ENCODE results near the gene NPSR1. TPM values are rescaled to one million over a fixed set of nuclear protein-coding genes. Genes with fewer than 3 reads are reported as not detected.
"Not testable (repeated sequence)": the region's sequence is repeated elsewhere in the genome, so short reads cannot be mapped to it uniquely, and the experiment has no call there.

The NPSR1 gene
- total RNA-seq, 1 donor from 2014 or later = not detected

DNA sequence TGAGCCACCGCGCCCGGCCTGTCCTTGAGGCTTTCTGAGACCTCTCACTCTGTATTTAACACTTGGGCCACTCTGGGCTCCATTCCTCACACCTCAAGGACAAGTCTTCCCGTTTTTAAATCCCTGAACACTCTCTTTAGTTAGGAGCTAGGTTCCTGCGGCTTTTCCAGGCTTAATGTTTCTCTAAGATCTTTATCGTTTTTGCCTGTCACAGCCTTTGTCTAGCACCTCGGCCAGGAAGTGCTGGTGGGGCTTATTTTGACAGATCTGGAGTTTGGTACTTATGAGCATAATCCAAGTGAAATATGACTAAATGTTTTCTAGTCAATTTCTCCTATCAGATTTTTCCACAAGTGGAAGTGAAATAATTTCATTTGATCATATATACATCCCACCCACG is 192.7 kb downstream of the NPSR1 start:
- H3K36me3 Mint-ChIP-seq = no peaks in the 10 kb centered on the region
- no peak for DNase-seq (ENCODE audit: extremely low spot score, unreplicated experiment)
- H3K4me1 Mint-ChIP-seq (ENCODE audit: unreplicated experiment) = peaks cover 4% of the 10 kb centered on the region
- H3K27me3 Mint-ChIP-seq = no peaks in the 10 kb centered on the region
- no peak overlapping the region for H3K27ac Mint-ChIP-seq
- TF ChIP-seq CTCF (conservative IDR thresholded peaks at IDR 0.05) = no peak
- H3K4me3 Mint-ChIP-seq = no peak overlapping the region
- H3K9me3 Mint-ChIP-seq = no peaks in the 10 kb centered on the region

DNA sequence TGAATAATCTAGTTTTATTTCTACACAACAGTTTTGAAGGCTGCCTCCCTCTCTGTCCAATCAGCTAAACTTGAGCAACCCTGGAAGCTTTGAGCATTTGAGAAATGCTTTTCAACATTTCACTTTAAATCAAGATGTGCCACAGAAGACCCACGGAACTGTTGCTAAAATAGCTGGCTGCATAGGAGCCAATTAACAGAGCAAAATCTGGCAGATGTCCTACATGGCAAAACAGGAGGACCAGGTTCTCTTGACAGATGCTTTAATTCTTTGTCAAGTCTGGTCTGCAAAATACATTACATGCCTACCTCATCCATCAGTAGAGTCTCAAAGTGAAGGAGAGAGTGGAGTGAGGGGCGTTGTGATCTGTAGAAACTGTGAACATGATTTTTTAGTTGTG is 193.4 kb downstream of the NPSR1 start:
- H3K4me3 Mint-ChIP-seq = no peak overlapping the region
- H3K27ac Mint-ChIP-seq = no peak overlapping the region
- no peaks in the 10 kb centered on the region for H3K27me3 Mint-ChIP-seq
- no peaks in the 10 kb centered on the region for H3K4me1 Mint-ChIP-seq (ENCODE audit: unreplicated experiment)
- no peak for TF ChIP-seq CTCF (conservative IDR thresholded peaks at IDR 0.05)
- no peaks in the 10 kb centered on the region for H3K36me3 Mint-ChIP-seq
- DNase-seq (ENCODE audit: extremely low spot score, unreplicated experiment) = no peak
- no peaks in the 10 kb centered on the region for H3K9me3 Mint-ChIP-seq

DNA sequence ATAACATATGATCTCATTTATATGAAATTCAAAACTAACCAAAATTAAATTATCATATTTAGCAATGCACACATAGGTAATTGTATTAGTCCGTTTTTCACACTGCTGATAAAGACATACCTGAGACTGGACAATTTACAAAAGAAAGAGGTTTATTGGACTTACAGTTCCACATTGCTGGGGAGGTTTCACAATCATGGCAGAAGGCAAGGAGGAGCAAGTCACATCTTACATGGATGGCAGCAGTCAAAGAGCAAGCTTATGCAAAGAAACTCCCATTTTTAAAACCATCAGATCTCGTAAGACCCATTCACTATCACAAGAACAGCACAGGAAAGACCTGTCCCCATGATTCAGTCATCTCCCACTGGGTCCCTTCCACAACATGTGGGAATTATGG is 200.4 kb downstream of the NPSR1 start:
- not testable (repeated sequence) for H3K4me1 Mint-ChIP-seq (ENCODE audit: unreplicated experiment); DNase-seq (ENCODE audit: extremely low spot score, unreplicated experiment); H3K27ac Mint-ChIP-seq; H3K9me3 Mint-ChIP-seq; H3K36me3 Mint-ChIP-seq; H3K4me3 Mint-ChIP-seq; H3K27me3 Mint-ChIP-seq

GRCh38 chr7:34859281-34859680 is 201.3 kb downstream of the NPSR1 start:
- not testable (repeated sequence) for H3K27me3 Mint-ChIP-seq; H3K27ac Mint-ChIP-seq; H3K4me3 Mint-ChIP-seq; H3K36me3 Mint-ChIP-seq; H3K4me1 Mint-ChIP-seq (ENCODE audit: unreplicated experiment); DNase-seq (ENCODE audit: extremely low spot score, unreplicated experiment); H3K9me3 Mint-ChIP-seq

DNA sequence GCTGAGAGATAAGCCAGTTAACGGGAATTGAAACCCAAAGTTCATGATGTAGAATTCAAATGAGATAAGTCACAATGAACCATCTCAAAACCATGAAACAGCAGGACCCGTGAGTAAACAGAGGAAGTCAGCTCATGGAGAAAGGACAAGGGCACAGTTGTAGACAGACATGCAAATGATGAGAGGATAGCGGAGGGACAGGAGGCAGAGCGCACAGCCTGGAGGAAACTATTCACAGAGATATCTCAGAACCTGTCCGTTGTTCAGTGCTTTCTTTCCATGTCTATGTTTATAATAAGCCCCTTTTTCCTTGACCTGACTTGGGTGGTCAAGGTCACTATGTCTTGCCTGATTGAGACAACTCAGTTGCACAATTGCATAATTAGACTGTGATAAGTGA is 208.2 kb downstream of the NPSR1 start:
- H3K9me3 Mint-ChIP-seq; H3K4me3 Mint-ChIP-seq; H3K27ac Mint-ChIP-seq; H3K27me3 Mint-ChIP-seq; DNase-seq (ENCODE audit: extremely low spot score, unreplicated experiment); H3K36me3 Mint-ChIP-seq; H3K4me1 Mint-ChIP-seq (ENCODE audit: unreplicated experiment): not testable (repeated sequence)

DNA sequence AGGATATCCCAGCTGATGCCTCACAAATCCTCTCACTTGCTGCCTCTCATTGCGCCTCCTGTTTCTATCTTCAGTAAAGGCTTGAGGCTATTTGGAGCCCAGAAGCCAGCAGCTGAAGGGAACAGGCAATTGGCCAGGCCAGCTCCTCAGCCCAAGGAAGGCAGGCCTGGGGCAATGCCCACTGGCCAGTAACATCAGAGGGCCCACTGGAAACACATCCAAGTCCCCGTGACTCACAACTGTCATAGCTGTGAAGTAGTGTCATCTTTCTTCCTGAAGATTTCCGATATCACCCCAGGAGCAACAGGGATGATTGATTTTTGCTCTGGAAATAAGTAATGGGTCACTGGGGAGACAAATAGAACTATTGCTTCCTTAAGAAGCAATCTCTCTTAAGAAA is 209.3 kb downstream of the NPSR1 start:
- DNase-seq (ENCODE audit: extremely low spot score, unreplicated experiment); H3K4me3 Mint-ChIP-seq; H3K9me3 Mint-ChIP-seq; H3K4me1 Mint-ChIP-seq (ENCODE audit: unreplicated experiment); H3K36me3 Mint-ChIP-seq; H3K27ac Mint-ChIP-seq; H3K27me3 Mint-ChIP-seq: not testable (repeated sequence)

- H3K9me3 Mint-ChIP-seq; H3K27ac Mint-ChIP-seq; H3K36me3 Mint-ChIP-seq; H3K27me3 Mint-ChIP-seq; DNase-seq (ENCODE audit: extremely low spot score, unreplicated experiment); H3K4me1 Mint-ChIP-seq (ENCODE audit: unreplicated experiment); H3K4me3 Mint-ChIP-seq: not testable (repeated sequence)
Measured at GRCh38 chr7:34868602-34869001, 210.6 kb downstream of the NPSR1 start.

DNA sequence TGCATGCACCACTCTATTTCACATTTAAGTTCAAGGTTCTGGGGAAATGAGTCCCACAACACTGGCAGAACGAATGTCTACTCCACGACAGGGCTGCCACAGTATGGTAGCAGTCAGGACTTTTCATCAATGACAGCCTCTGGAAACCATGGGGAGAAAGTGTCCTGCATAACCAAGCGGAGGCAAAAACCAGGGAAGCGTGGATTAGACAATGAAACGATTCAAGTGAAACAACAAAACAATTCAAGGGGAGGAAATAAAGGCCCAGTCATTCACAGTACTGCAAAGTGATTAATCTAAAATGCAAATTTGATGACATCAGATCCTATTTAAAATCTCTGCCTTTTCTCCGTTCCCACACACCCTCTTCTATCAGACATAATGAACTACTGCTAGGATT is 211.0 kb downstream of the NPSR1 start:
- Mint-ChIP-seq H3K4me3 (no peak overlapping the region), H3K4me1 (ENCODE audit: unreplicated experiment) (no peaks in the 10 kb centered on the region), H3K36me3 (no peaks in the 10 kb centered on the region), H3K27ac (no peak overlapping the region), H3K27me3 (no peaks in the 10 kb centered on the region), H3K9me3 (peaks cover 4% of the 10 kb centered on the region)
- no peak for DNase-seq (ENCODE audit: extremely low spot score, unreplicated experiment)
- TF ChIP-seq CTCF (conservative IDR thresholded peaks at IDR 0.05) = no peak

- not testable (repeated sequence) for H3K27ac Mint-ChIP-seq; H3K9me3 Mint-ChIP-seq; DNase-seq (ENCODE audit: extremely low spot score, unreplicated experiment); H3K4me3 Mint-ChIP-seq; H3K36me3 Mint-ChIP-seq; H3K27me3 Mint-ChIP-seq; H3K4me1 Mint-ChIP-seq (ENCODE audit: unreplicated experiment)
Measured at GRCh38 chr7:34870041-34870440, 212.0 kb downstream of the NPSR1 start.

GRCh38 chr7:34874329-34874728 is 216.3 kb downstream of the NPSR1 start:
- not testable (repeated sequence) for H3K27ac Mint-ChIP-seq; H3K4me3 Mint-ChIP-seq; H3K4me1 Mint-ChIP-seq (ENCODE audit: unreplicated experiment); H3K36me3 Mint-ChIP-seq; H3K9me3 Mint-ChIP-seq; DNase-seq (ENCODE audit: extremely low spot score, unreplicated experiment); H3K27me3 Mint-ChIP-seq
